ENCODE results near the gene RPL7L1. TPM values are rescaled to one million over a fixed set of nuclear protein-coding genes. Genes with fewer than 3 reads are reported as not detected.

The RPL7L1 gene
- total RNA-seq, 1 donor from 2014 or later, result 64.9 TPM

GRCh38 chr6:42929821-42930360, 50.5 kb downstream of the RPL7L1 start:
- peak overlapping the region; percentile 88 for H3K4me3 ChIP-seq
- H3K27me3 ChIP-seq, result peaks cover 6% of the 10 kb centered on the region
- intact Hi-C loops (cut with DNase I), result no loop called here
- H3K4me1 ChIP-seq, result peaks cover 28% of the 10 kb centered on the region
- TF ChIP-seq, protein P1, sequence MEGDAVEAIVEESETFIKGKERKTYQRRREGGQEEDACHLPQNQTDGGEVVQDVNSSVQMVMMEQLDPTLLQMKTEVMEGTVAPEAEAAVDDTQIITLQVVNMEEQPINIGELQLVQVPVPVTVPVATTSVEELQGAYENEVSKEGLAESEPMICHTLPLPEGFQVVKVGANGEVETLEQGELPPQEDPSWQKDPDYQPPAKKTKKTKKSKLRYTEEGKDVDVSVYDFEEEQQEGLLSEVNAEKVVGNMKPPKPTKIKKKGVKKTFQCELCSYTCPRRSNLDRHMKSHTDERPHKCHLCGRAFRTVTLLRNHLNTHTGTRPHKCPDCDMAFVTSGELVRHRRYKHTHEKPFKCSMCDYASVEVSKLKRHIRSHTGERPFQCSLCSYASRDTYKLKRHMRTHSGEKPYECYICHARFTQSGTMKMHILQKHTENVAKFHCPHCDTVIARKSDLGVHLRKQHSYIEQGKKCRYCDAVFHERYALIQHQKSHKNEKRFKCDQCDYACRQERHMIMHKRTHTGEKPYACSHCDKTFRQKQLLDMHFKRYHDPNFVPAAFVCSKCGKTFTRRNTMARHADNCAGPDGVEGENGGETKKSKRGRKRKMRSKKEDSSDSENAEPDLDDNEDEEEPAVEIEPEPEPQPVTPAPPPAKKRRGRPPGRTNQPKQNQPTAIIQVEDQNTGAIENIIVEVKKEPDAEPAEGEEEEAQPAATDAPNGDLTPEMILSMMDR (IDR thresholded peaks at IDR 0.05), result no peak
- ATAC-seq (peak; percentile 39), DNase-seq (no peak)
- H3K27ac ChIP-seq, result peak overlapping the region; percentile 93
- H3K36me3 ChIP-seq, result peaks cover 8% of the 10 kb centered on the region
- no peaks in the 10 kb centered on the region for H3K9me3 ChIP-seq

DNA sequence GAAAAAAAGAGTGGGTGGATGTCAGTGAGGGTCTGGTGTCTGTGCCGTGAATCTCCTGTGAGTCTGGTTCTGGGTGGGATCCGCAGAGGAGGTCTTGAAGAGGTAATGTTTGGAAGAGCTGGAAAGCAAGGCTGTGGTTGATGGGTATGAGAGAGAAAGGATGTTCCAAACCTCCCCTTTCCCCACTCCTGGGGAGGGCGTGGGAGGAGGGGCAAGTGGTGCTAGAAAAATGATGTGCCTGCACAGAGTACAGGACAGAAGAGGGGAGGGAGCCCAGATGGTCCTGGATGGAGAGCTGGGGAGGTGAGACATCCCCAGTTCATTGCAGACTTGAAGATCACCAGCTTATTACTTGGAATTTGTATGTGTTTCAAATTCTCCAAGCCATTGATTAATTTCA, 53.0 kb downstream of the RPL7L1 start:
- Histone ChIP-seq H3K9me3 (no peaks in the 10 kb centered on the region), H3K27ac (no peak overlapping the region), H3K27me3 (no peaks in the 10 kb centered on the region), H3K36me3 (peaks cover 31% of the 10 kb centered on the region), H3K4me1 (peaks cover 28% of the 10 kb centered on the region), H3K4me3 (no peak overlapping the region)
- DNase-seq (no peak), ATAC-seq (no peak)
- intact Hi-C loops (cut with DNase I), result no loop called here
- TF ChIP-seq, protein P1 (IDR thresholded peaks at IDR 0.05), result no peak

- Histone ChIP-seq H3K27ac (no peak overlapping the region), H3K4me3 (no peak overlapping the region), H3K4me1 (peaks cover 26% of the 10 kb centered on the region), H3K27me3 (no peaks in the 10 kb centered on the region), H3K9me3 (no peaks in the 10 kb centered on the region), H3K36me3 (peaks cover 39% of the 10 kb centered on the region)
- intact Hi-C loops (cut with DNase I), result no loop called here
- TF ChIP-seq, protein P1 (IDR thresholded peaks at IDR 0.05), result no peak
- ATAC-seq (peak; percentile 5), DNase-seq (no peak)
Measured at GRCh38 chr6:42933205-42933604, 53.8 kb downstream of the RPL7L1 start.

DNA sequence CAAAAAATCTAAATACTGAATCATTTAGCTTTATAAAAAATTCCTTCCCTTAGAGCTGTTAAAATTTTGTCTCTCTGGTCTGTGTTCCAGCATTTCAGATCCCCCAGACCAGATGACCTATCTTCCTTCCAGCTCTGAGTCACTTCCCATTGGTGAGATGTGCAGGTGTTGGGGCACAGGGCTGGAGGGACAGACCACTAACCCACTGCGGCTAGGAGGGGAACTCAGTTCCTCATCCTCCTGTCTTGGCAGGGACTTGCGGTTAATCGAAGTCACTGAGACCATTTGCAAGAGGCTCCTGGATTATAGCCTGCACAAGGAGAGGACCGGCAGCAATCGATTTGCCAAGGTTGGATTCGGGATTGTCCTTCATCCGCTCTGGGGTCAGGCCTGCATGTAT, 55.9 kb downstream of the RPL7L1 start:
- Histone ChIP-seq H3K27me3 (no peaks in the 10 kb centered on the region), H3K4me3 (no peak overlapping the region), H3K9me3 (no peaks in the 10 kb centered on the region), H3K27ac (no peak overlapping the region), H3K36me3 (peaks cover 51% of the 10 kb centered on the region), H3K4me1 (peaks cover 21% of the 10 kb centered on the region)
- intact Hi-C loops (cut with DNase I), result no loop called here
- ATAC-seq (no peak), DNase-seq (no peak)
- TF ChIP-seq, protein P1 (IDR thresholded peaks at IDR 0.05), result no peak

DNA sequence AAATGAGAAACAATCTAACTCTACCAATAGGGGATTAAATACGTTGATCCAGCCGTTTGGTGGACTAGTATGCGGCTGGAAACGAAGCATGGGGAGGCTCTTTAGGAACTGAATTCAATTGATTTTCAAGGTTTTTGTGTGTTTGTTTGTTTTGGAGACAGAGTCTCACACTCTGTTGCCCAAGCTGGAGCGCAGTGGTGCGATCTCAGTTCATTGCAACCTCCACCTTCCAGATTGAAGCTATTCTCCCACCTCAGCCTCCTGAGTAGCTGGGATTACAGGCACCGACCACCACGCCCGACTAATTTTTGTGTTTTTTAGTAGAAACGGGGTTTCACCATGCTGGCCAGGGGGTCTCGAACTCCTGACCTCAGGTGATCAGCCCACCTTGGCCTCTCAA, 57.0 kb downstream of the RPL7L1 start:
- Histone ChIP-seq H3K36me3 (peaks cover 55% of the 10 kb centered on the region), H3K4me1 (peaks cover 13% of the 10 kb centered on the region), H3K27ac (no peak overlapping the region), H3K4me3 (no peak overlapping the region), H3K9me3 (no peaks in the 10 kb centered on the region), H3K27me3 (no peaks in the 10 kb centered on the region)
- TF ChIP-seq, protein P1 (IDR thresholded peaks at IDR 0.05), result no peak
- ATAC-seq, result no peak
- no peak for DNase-seq
- intact Hi-C loops (cut with DNase I), result no loop called here

All from upper lobe of right lung (tissue), 1 donor.